GM23338 (cell line): Measurements from ENCODE around the gene UPF2. TPM values are rescaled to one million over a fixed set of nuclear protein-coding genes. Genes with fewer than 3 reads are reported as not detected.
"Not testable (repeated sequence)": the region's sequence is repeated elsewhere in the genome, so short reads cannot be mapped to it uniquely, and the experiment has no call there.

Experiments
- ATAC-seq: fragments of 200-7000 bp; cut with Tn5 transposase; 3 replicates; pipeline ENCODE4 v1.9.1; 2020
- DNase-seq: peaks from one replicate; pipeline ENCODE4 v3.0.0-alpha.2; 2015; ENCODE audit warnings: low spot score
- H2AFZ ChIP-seq: fragments of 200-600 bp; sonication (generic); 2 replicates; pipeline ENCODE4 v1.8.0; 2016; ENCODE audit warnings: antibody characterized with exemption, mild to moderate bottlenecking, moderate library complexity
- H3F3A ChIP-seq: fragments of 200-600 bp; sonication (generic); replicated peaks from 2 replicates; pipeline ENCODE4 v1.8.0; 2017; ENCODE audit warnings: antibody characterized with exemption, mixed run types, low read depth
- H3K27ac ChIP-seq: fragments of 200-600 bp; sonication (generic); 2 replicates; pipeline ENCODE4 v1.6.1; 2016; ENCODE audit warnings: low read depth
- H3K27me3 ChIP-seq: fragments of 200-600 bp; sonication (generic); 2 replicates; pipeline ENCODE4 v1.8.0; 2016; ENCODE audit warnings: mild to moderate bottlenecking, mixed run types, moderate library complexity; ENCODE audit not compliant: insufficient read depth
- H3K36me3 ChIP-seq: fragments of 200-600 bp; sonication (generic); 2 replicates; pipeline ENCODE4 v1.8.0; 2016; ENCODE audit warnings: mild to moderate bottlenecking; ENCODE audit not compliant: insufficient read depth
- H3K4me1 ChIP-seq: fragments of 200-600 bp; sonication (generic); 2 replicates; pipeline ENCODE4 v1.8.0; 2016; ENCODE audit warnings: mild to moderate bottlenecking, moderate library complexity; ENCODE audit not compliant: insufficient read depth
- H3K4me2 ChIP-seq: fragments of 200-600 bp; sonication (generic); 2 replicates; pipeline ENCODE4 v1.7.1; 2017; ENCODE audit warnings: mixed run types
- H3K4me3 ChIP-seq: fragments of 200-600 bp; sonication (generic); 2 replicates; pipeline ENCODE4 v1.6.1; 2016; ENCODE audit warnings: mixed run types
- H3K79me2 ChIP-seq: fragments of 200-600 bp; sonication (generic); replicated peaks from 2 replicates; pipeline ENCODE4 v1.8.0; 2017; ENCODE audit warnings: mild to moderate bottlenecking; ENCODE audit not compliant: insufficient read depth
- H3K9me2 ChIP-seq: fragments of 200-600 bp; sonication (generic); 2 replicates; pipeline ENCODE4 v1.8.0; 2017; ENCODE audit not compliant: insufficient read depth
- H4K20me1 ChIP-seq: fragments of 200-600 bp; sonication (generic); replicated peaks from 2 replicates; pipeline ENCODE4 v1.8.0; 2017; ENCODE audit warnings: mild to moderate bottlenecking; ENCODE audit not compliant: insufficient read depth
- H3K27ac Mint-ChIP-seq: 2 replicates; pipeline ENCODE4 v1.8.0; 2020; ENCODE audit warnings: inconsistent platforms, mild to moderate bottlenecking, moderate library complexity, mixed read lengths
- H3K27me3 Mint-ChIP-seq: 3 replicates; pipeline ENCODE4 v1.8.0; 2022; ENCODE audit warnings: low read depth, mild to moderate bottlenecking, moderate library complexity, mixed read lengths, inconsistent platforms; ENCODE audit not compliant: insufficient read depth, poor library complexity
- H3K36me3 Mint-ChIP-seq: 3 replicates; pipeline ENCODE4 v1.8.0; 2021; ENCODE audit warnings: low read depth, mild to moderate bottlenecking, inconsistent platforms, moderate library complexity, mixed read lengths
- H3K4me1 Mint-ChIP-seq: 3 replicates; pipeline ENCODE4 v1.8.0; 2020; ENCODE audit warnings: mild to moderate bottlenecking, inconsistent platforms, mixed read lengths
- H3K4me3 Mint-ChIP-seq: 3 replicates; pipeline ENCODE4 v1.8.0; 2021; ENCODE audit warnings: moderate library complexity, mild to moderate bottlenecking, inconsistent platforms, mixed read lengths
- H3K9me3 Mint-ChIP-seq: 3 replicates; pipeline ENCODE4 v1.8.0; 2020; ENCODE audit warnings: moderate library complexity, mild to moderate bottlenecking, inconsistent platforms, mixed read lengths
- CREB1 ChIP-seq: fragments of 250-450 bp; sonication (Bioruptor Pico); IDR thresholded peaks from 2 replicates; pipeline ENCODE4 v1.5.0; 2020; ENCODE audit warnings: low read depth, mild to moderate bottlenecking, moderate library complexity
- ETS1 ChIP-seq: IDR thresholded peaks from 2 replicates; pipeline ENCODE4 v1.6.1; 2016; ENCODE audit warnings: antibody characterized with exemption
- EZH2 ChIP-seq: fragments of 200-600 bp; sonication (generic); IDR thresholded peaks from one replicate; pipeline ENCODE4 v1.8.0; 2017; ENCODE audit warnings: antibody characterized with exemption, mild to moderate bottlenecking, low read depth; ENCODE audit not compliant: unreplicated experiment
- EZH2phosphoT487 ChIP-seq: fragments of 200-600 bp; sonication (generic); IDR thresholded peaks from one replicate; pipeline ENCODE4 v1.8.1; 2018; ENCODE audit warnings: antibody characterized with exemption; ENCODE audit not compliant: unreplicated experiment
- JUNB ChIP-seq: IDR thresholded peaks from one replicate; pipeline ENCODE4 v1.6.1; 2016; ENCODE audit warnings: antibody characterized with exemption; ENCODE audit not compliant: unreplicated experiment
- POLR2AphosphoS5 ChIP-seq: IDR thresholded peaks from 2 replicates; pipeline ENCODE4 v1.6.1; 2016; ENCODE audit warnings: antibody characterized with exemption, low read depth
- polyA plus RNA-seq: library from polyadenylated mRNA; unstranded; fragments of >200 nt; fragmentation: Nextera tagmentation; extraction: Ambion mirVana; gene quantifications from 2 replicates; pipeline ENCODE4 v1.2.1, GENCODE V29; 2016
- total RNA-seq: library from RNA; depleted of rRNA; stranded (reverse); fragments of >200 nt; shearing (Covaris generic); gene quantifications from 2 replicates; pipeline ENCODE4 v1.2.3, GENCODE V29; 2014
- TF ChIP-seq, protein P1 (sequence below): fragments of 250-450 bp; sonication (Bioruptor Pico); IDR thresholded peaks from 2 replicates; pipeline ENCODE4 v1.5.0; 2020; ENCODE audit warnings: mild to moderate bottlenecking, moderate library complexity

Gene UPF2
- total and polyA plus RNA-seq, 2 experiments from 2014 or later: 29.0 to 78.5 TPM

- ATAC-seq (no peak), DNase-seq (no peak)
- Histone ChIP-seq H3K4me3 (no peak overlapping the region), H2AFZ (no peak overlapping the region), H3K4me1 (peaks cover 6% of the 10 kb centered on the region; the same call in 1 of the 2 replicates), H3K4me2 (no peak overlapping the region), H4K20me1 (no peaks in the 10 kb centered on the region), H3K9me2 (no peaks in the 10 kb centered on the region), H3K27ac (no peak overlapping the region), H3K36me3 (peaks cover 4% of the 10 kb centered on the region; the same call in 1 of the 2 replicates), H3F3A (no peaks in the 10 kb centered on the region), H3K27me3 (no peaks in the 10 kb centered on the region), H3K79me2 (peaks cover 19% of the 10 kb centered on the region)
- no peak overlapping the region for H3K27ac Mint-ChIP-seq
- H3K4me3 Mint-ChIP-seq: no peak overlapping the region
- TF ChIP-seq EZH2phosphoT487 (no peak), JUNB (no peak), CREB1 (CRISPR knock-in tag) (no peak), POLR2AphosphoS5 (no peak), EZH2 (no peak), ETS1 (no peak)
- TF ChIP-seq, protein P1, sequence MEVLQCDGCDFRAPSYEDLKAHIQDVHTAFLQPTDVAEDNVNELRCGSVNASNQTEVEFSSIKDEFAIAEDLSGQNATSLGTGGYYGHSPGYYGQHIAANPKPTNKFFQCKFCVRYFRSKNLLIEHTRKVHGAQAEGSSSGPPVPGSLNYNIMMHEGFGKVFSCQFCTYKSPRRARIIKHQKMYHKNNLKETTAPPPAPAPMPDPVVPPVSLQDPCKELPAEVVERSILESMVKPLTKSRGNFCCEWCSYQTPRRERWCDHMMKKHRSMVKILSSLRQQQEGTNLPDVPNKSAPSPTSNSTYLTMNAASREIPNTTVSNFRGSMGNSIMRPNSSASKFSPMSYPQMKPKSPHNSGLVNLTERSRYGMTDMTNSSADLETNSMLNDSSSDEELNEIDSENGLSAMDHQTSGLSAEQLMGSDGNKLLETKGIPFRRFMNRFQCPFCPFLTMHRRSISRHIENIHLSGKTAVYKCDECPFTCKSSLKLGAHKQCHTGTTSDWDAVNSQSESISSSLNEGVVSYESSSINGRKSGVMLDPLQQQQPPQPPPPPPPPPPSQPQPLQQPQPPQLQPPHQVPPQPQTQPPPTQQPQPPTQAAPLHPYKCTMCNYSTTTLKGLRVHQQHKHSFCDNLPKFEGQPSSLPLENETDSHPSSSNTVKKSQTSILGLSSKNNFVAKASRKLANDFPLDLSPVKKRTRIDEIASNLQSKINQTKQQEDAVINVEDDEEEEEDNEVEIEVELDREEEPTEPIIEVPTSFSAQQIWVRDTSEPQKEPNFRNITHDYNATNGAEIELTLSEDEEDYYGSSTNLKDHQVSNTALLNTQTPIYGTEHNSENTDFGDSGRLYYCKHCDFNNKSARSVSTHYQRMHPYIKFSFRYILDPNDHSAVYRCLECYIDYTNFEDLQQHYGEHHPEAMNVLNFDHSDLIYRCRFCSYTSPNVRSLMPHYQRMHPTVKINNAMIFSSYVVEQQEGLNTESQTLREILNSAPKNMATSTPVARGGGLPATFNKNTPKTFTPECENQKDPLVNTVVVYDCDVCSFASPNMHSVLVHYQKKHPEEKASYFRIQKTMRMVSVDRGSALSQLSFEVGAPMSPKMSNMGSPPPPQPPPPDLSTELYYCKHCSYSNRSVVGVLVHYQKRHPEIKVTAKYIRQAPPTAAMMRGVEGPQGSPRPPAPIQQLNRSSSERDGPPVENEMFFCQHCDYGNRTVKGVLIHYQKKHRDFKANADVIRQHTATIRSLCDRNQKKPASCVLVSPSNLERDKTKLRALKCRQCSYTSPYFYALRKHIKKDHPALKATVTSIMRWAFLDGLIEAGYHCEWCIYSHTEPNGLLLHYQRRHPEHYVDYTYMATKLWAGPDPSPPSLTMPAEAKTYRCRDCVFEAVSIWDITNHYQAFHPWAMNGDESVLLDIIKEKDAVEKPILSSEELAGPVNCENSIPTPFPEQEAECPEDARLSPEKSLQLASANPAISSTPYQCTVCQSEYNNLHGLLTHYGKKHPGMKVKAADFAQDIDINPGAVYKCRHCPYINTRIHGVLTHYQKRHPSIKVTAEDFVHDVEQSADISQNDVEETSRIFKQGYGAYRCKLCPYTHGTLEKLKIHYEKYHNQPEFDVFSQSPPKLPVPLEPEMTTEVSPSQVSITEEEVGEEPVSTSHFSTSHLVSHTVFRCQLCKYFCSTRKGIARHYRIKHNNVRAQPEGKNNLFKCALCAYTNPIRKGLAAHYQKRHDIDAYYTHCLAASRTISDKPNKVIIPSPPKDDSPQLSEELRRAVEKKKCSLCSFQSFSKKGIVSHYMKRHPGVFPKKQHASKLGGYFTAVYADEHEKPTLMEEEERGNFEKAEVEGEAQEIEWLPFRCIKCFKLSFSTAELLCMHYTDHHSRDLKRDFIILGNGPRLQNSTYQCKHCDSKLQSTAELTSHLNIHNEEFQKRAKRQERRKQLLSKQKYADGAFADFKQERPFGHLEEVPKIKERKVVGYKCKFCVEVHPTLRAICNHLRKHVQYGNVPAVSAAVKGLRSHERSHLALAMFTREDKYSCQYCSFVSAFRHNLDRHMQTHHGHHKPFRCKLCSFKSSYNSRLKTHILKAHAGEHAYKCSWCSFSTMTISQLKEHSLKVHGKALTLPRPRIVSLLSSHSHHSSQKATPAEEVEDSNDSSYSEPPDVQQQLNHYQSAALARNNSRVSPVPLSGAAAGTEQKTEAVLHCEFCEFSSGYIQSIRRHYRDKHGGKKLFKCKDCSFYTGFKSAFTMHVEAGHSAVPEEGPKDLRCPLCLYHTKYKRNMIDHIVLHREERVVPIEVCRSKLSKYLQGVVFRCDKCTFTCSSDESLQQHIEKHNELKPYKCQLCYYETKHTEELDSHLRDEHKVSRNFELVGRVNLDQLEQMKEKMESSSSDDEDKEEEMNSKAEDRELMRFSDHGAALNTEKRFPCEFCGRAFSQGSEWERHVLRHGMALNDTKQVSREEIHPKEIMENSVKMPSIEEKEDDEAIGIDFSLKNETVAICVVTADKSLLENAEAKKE (CRISPR knock-in tag): no peak
- H3K36me3 Mint-ChIP-seq: peaks cover 65% of the 10 kb centered on the region
- H3K9me3 Mint-ChIP-seq: peaks cover 12% of the 10 kb centered on the region
- H3K4me1 Mint-ChIP-seq: peaks cover 3% of the 10 kb centered on the region; the same call in 2 of the 3 replicates
- no peaks in the 10 kb centered on the region for H3K27me3 Mint-ChIP-seq
These were observed 32.3 kb downstream of the UPF2 start for GRCh38 chr10:12010353-12010752.

DNA sequence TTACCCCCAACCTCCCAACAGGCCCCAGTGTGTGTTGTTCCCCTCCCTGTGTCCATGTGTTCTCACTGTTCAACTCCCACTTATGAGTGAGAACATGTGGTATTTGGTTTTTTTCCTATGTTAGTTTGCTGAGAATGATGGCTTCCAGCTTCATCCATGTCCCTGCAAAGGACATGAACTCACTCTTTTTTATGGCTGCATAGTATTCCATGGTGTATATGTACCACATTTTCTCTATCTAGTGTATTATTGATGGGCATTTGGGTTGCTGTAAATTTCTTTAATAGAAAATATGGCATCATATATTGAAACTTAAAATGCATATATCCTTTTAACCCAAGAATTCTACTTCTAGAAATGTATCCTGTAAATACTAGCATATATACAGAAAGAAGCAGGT is 33.8 kb downstream of the UPF2 start:
- ATAC-seq, H3K27me3 Mint-ChIP-seq, H3K4me2 ChIP-seq, H3K4me3 Mint-ChIP-seq, H3K4me1 Mint-ChIP-seq, H3F3A ChIP-seq, H2AFZ ChIP-seq, H4K20me1 ChIP-seq, H3K79me2 ChIP-seq, H3K9me2 ChIP-seq, H3K27ac ChIP-seq, DNase-seq, H3K4me1 ChIP-seq, H3K4me3 ChIP-seq, H3K27me3 ChIP-seq, H3K27ac Mint-ChIP-seq: not testable (repeated sequence)
- Mint-ChIP-seq H3K9me3 (peaks cover 12% of the 10 kb centered on the region), H3K36me3 (peaks cover 71% of the 10 kb centered on the region)
- H3K36me3 ChIP-seq: peaks cover 11% of the 10 kb centered on the region
